ENCODE measurements around the gene ACTR5. TPM values are rescaled to one million over a fixed set of nuclear protein-coding genes. Genes with fewer than 3 reads are reported as not detected.
A peak's percentile ranks its signal among the peaks of the same experiment; 100 is the strongest.

The ACTR5 gene
- total RNA-seq, 1 experiment from 2014 or later, result 12.9 TPM

- Mint-ChIP-seq H3K4me3 (ENCODE audit: low read depth, unreplicated experiment) (no peak overlapping the region), H3K4me1 (ENCODE audit: low read depth, unreplicated experiment) (peaks cover 8% of the 10 kb centered on the region), H3K27me3 (ENCODE audit: unreplicated experiment) (peaks cover 100% of the 10 kb centered on the region), H3K36me3 (ENCODE audit: insufficient read depth, unreplicated experiment) (no peaks in the 10 kb centered on the region), H3K9me3 (ENCODE audit: low read depth, unreplicated experiment) (no peaks in the 10 kb centered on the region), H3K27ac (ENCODE audit: unreplicated experiment) (no peak overlapping the region)
- TF ChIP-seq, protein P1, sequence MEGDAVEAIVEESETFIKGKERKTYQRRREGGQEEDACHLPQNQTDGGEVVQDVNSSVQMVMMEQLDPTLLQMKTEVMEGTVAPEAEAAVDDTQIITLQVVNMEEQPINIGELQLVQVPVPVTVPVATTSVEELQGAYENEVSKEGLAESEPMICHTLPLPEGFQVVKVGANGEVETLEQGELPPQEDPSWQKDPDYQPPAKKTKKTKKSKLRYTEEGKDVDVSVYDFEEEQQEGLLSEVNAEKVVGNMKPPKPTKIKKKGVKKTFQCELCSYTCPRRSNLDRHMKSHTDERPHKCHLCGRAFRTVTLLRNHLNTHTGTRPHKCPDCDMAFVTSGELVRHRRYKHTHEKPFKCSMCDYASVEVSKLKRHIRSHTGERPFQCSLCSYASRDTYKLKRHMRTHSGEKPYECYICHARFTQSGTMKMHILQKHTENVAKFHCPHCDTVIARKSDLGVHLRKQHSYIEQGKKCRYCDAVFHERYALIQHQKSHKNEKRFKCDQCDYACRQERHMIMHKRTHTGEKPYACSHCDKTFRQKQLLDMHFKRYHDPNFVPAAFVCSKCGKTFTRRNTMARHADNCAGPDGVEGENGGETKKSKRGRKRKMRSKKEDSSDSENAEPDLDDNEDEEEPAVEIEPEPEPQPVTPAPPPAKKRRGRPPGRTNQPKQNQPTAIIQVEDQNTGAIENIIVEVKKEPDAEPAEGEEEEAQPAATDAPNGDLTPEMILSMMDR (IDR thresholded peaks at IDR 0.05; ENCODE audit: unreplicated experiment), result no peak
- no peak for DNase-seq
- intact Hi-C loops (cut with micrococcal nuclease; ENCODE audit: unreplicated experiment), result no loop called here
- CTCF ChIA-PET, result interaction anchor here (1.7 kb wide), 1 partner anchor 9 kb away, joined by 5 read pairs; no protein-coding TSS in a partner anchor
- BruUV-seq (replicated peaks), result no TSS peak
Observed at GRCh38 chr20:38724626-38725147, 23.6 kb upstream of the ACTR5 start.

GRCh38 chr20:38725148-38725901 lies 22.9 kb upstream of the ACTR5 start:
- Mint-ChIP-seq H3K4me1 (ENCODE audit: low read depth, unreplicated experiment) (peaks cover 14% of the 10 kb centered on the region), H3K36me3 (ENCODE audit: insufficient read depth, unreplicated experiment) (peaks cover 4% of the 10 kb centered on the region), H3K27me3 (ENCODE audit: unreplicated experiment) (peaks cover 100% of the 10 kb centered on the region), H3K4me3 (ENCODE audit: low read depth, unreplicated experiment) (no peak overlapping the region), H3K9me3 (ENCODE audit: low read depth, unreplicated experiment) (no peaks in the 10 kb centered on the region), H3K27ac (ENCODE audit: unreplicated experiment) (no peak overlapping the region)
- TF ChIP-seq, protein P1 (IDR thresholded peaks at IDR 0.05; ENCODE audit: unreplicated experiment), result no peak
- intact Hi-C loops (cut with micrococcal nuclease; ENCODE audit: unreplicated experiment), result no loop called here
- DNase-seq, result no peak
- BruUV-seq (replicated peaks), result no TSS peak
- CTCF ChIA-PET, result interaction anchor here (0.5 to 1.7 kb wide), 3 partner anchors 9 to 295 kb away, joined by 3 to 5 read pairs (median 4); no protein-coding TSS in a partner anchor

- intact Hi-C loops (cut with micrococcal nuclease; ENCODE audit: unreplicated experiment), result no loop called here
- no peaks in the 10 kb centered on the region for H3K9me3 Mint-ChIP-seq (ENCODE audit: low read depth, unreplicated experiment)
- TF ChIP-seq, protein P1 (IDR thresholded peaks at IDR 0.05; ENCODE audit: unreplicated experiment), result peak; percentile 64
- peaks cover 22% of the 10 kb centered on the region for H3K4me1 Mint-ChIP-seq (ENCODE audit: low read depth, unreplicated experiment)
- CTCF ChIA-PET, result interaction anchor here (0.5 to 1.7 kb wide), 6 partner anchors 10 to 295 kb away, joined by 3 to 5 read pairs (median 4); no protein-coding TSS in a partner anchor
- peaks cover 100% of the 10 kb centered on the region for H3K27me3 Mint-ChIP-seq (ENCODE audit: unreplicated experiment)
- H3K4me3 Mint-ChIP-seq (ENCODE audit: low read depth, unreplicated experiment), result no peak overlapping the region
- peak; percentile 72 for DNase-seq
- H3K27ac Mint-ChIP-seq (ENCODE audit: unreplicated experiment), result no peak overlapping the region
- peaks cover 12% of the 10 kb centered on the region for H3K36me3 Mint-ChIP-seq (ENCODE audit: insufficient read depth, unreplicated experiment)
- no TSS peak for BruUV-seq (replicated peaks)
Observed at GRCh38 chr20:38725931-38726803, 22.1 kb upstream of the ACTR5 start.

DNA sequence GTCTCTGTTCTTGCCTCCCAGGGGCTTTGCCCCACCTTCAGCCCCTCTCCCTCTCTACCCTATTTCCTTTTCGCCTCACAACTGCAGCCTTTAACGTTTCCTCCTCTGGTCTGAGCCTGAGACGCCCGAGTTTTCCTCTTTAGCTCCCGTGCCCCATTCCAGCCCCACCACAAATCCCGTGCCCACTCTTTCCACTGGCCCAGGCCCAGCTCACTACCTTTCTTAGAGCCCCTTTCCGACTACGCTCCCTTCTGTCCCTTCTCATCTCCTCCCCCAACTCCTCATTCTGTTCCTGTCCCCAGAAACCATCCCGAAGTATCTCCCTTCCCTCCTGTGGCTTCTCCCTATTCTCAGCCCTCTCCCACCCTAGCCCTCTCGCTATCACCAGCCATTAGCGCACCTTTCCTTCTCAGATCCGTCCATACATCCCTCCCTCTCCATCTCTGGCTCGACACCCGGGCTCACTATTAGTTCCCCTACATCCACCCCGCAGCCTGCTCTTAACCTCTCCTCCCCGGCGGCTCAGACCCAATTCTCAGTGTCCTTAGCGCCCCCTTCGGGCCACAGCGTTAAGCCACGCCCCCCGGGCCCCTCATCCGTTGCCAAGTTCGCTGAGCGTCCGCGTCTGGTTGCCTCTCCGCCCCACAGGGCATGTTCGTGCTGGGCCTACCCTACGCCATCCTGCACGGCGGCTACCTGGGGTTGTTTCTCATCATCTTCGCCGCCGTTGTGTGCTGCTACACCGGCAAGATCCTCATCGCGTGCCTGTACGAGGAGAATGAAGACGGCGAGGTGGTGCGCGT lies 21.3 kb upstream of the ACTR5 start:
- H3K27ac Mint-ChIP-seq (ENCODE audit: unreplicated experiment), result no peak overlapping the region

More for the DNA sequence above, 21.3 kb upstream of the ACTR5 start:
- CTCF ChIA-PET, result interaction anchor here (0.6 to 1.0 kb wide), 2 partner anchors 25 to 289 kb away, joined by 3 to 4 read pairs; no protein-coding TSS in a partner anchor
- intact Hi-C loops (cut with micrococcal nuclease; ENCODE audit: unreplicated experiment), result no loop called here
- DNase-seq, result peak; percentile 39
- H3K36me3 Mint-ChIP-seq (ENCODE audit: insufficient read depth, unreplicated experiment), result peaks cover 13% of the 10 kb centered on the region
- TF ChIP-seq, protein P1 (IDR thresholded peaks at IDR 0.05; ENCODE audit: unreplicated experiment), result peak; percentile 17
- H3K4me1 Mint-ChIP-seq (ENCODE audit: low read depth, unreplicated experiment), result peaks cover 22% of the 10 kb centered on the region
- no peak overlapping the region for H3K4me3 Mint-ChIP-seq (ENCODE audit: low read depth, unreplicated experiment)
- BruUV-seq (replicated peaks), result no TSS peak
- H3K27me3 Mint-ChIP-seq (ENCODE audit: unreplicated experiment), result peaks cover 100% of the 10 kb centered on the region
- no peaks in the 10 kb centered on the region for H3K9me3 Mint-ChIP-seq (ENCODE audit: low read depth, unreplicated experiment)
